NCI-H748 (cell line): ENCODE results near the gene SBK3.
"Not testable (repeated sequence)": the region's sequence is repeated elsewhere in the genome, so short reads cannot be mapped to it uniquely, and the experiment has no call there.

Source experiments
- DNase-seq: peaks from one replicate; lab custom pipeline; 2025; ENCODE audit not compliant: unreplicated experiment; lab: John Stamatoyannopoulos, UW

SBK3 gene

DNA sequence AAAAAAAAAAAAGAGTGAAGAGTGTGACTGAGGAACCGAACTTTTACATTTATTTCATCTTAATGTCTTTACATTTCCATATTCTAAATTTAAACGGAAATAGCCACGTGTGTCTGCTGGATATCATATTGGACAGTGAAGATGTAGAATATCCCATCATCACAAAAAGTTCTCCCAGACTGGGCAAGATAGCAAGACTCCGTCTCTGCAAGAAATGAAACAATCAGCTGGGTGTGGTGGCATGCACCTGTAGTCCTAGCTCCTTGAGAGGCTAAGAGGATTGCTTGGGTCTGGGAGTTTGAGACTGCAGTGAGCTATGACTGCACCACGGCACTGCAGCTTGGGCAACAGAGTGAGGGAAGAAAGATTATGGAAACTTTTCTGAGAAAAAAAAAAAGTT is 31.4 kb upstream of the SBK3 start:
- no peak for DNase-seq

DNA sequence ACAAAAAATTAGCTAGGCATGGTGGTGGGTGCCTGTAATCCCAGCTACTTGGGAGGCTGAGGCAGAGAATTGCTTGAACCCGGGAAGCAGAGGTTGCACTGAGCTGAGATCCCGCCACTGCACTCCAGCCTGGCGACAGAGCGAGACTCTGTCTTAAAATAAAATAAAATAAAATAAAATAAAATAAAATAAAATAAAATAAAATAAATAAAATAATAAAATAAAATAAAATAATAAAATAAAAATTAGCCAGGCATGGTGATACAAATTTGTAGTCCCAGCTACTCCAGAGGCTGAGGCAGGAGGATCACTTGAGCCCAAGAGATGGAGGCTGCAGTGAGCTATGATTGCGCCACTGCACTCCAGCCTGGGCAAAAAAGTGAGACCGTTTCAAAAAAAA is 28.6 kb upstream of the SBK3 start:
- DNase-seq, result not testable (repeated sequence)

DNA sequence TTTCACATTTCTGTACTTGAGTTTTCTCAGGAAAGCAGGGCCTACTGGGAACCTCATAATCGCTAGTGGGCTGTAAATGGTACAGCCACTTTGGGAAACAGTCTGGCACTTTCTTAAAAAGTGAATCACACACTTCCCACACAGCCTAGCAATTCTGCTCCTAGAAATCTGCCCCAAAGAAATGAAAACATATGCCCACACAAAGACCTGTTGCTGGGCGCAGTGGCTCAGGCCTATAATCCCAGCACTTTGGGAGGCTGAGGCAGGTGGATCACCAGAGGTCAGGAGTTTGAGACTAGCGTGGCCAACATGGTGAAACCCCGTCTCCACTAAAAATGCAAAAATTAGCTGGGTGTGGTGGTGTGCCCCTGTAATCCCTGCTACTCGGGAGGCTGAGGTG is 24.1 kb upstream of the SBK3 start:
- not testable (repeated sequence) for DNase-seq

DNA sequence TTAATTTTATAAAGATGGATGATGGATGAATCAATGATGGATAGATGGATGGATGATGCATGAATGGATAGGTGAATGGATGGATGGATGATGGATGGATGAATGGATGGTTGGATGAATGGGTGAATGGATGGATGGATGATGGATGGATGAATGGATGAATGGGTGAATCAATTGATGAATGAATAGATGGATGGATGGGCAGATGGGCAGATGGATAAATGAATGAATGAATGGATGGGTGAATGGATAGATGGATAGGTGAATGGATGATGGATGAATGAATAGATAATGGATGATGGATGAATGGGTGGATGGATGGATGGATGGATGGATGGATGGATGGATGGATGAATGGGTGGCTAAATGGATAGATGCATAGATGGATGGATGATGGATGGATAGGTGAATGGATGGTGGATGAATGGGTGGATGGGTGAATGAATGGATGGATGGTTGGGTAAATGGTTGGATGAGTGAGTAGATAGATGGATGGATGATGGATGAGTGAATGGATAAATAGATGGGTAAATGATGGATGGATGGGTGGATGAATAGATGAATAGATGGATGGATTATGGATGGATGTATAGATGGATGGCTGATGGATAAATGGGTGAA is 22.5 kb upstream of the SBK3 start:
- no peak for DNase-seq

DNA sequence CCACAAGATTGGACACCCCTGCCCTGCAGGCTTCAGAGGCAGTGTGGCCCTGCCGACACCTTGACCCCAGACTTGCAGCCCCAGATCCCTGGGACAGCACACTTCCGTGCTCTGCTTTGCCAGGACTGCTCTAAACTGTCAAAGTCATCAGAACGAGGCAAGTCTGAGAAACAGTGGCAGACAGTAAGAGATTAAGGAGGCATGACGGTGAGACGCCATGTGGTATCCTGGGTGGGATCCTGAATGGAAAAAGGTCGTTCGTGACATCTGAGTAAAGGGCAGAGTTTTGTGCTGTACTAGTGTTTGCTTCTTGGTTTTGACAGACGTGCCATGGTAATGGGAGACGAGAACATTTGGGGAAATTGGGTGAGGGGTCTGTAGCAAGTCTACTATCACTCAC is 21.5 kb upstream of the SBK3 start:
- no peak for DNase-seq

DNA sequence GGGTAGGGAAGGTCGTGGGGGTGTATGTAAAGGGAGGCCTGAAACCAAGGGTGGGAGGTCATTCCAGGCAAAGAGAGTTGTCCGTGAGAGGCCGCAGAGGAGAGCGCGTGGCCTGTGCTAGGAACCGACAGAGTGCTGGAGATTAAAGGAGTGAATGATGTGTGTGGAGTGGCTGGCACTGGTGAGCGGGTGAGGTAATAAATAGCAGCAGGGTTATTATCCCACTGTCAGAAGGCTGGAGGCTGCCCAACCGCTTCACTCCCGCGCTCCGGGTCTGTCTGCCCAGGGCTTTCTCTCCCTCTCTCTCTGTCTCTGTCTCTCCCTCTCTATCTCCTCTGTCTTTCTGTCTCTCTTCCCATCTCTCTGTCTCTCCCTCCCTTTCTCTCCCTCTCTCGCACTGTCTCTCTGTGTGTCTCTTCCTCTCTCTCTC is 17.9 kb upstream of the SBK3 start:
- DNase-seq, result peak; percentile 25

DNA sequence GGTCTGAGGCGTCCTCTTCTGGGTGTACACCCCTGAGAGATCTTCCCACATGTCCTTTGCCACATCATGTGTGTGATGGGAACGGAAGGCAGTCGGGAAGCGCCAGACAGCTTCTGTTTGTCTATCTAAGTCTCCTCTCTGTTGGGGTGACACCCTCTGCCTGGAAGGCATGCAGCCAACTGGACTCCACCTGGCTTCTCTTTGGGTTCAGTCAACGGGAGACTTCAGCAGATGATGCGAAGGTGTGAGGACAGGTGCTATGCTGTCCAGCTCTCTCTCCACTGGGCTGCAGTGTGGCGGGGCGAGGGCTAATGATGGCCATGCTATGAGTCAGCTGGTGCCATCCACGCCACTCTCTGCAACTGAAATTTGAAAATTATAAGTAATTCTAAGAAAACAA is 14.3 kb upstream of the SBK3 start:
- no peak for DNase-seq

DNA sequence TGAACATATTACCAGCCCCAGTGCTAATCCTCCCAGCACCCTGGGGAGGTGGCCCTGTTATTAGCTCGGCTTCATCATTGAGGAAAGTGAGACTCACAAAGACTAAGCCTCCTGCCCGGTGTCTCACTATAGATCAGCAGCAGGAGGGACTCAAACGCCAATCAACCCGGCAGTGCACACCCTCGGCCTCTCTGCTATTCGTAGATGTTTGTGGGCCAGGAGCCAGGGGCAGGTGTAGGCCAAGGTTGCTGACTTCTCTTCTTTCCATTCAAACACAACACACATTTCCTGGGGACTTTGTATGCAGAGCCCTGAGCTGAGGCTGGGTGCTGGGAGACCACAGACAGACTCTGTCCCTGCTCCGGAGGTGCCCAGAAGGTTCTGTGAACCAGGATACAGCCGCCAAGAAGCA is 9.4 kb upstream of the SBK3 start:
- no peak for DNase-seq

DNA sequence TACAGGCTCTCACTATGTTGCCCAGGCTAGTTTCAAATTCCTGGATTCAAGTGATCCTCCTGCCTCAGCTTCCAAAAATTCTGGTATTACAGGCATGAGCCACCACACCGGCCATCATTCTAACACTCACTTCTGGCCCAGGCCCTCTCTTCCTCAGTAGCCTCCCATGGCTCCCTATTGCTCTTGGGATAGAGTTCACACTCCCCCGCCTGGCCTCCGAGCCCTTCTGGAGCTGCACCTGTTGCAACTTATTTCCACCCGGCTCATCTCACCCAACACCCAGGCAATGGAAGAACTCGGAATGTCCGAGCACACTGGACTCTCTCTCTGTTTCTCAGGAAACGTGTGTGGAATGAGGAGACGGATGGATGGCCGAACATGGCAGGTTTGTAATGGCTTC is 9.0 kb upstream of the SBK3 start:
- DNase-seq, result no peak

DNA sequence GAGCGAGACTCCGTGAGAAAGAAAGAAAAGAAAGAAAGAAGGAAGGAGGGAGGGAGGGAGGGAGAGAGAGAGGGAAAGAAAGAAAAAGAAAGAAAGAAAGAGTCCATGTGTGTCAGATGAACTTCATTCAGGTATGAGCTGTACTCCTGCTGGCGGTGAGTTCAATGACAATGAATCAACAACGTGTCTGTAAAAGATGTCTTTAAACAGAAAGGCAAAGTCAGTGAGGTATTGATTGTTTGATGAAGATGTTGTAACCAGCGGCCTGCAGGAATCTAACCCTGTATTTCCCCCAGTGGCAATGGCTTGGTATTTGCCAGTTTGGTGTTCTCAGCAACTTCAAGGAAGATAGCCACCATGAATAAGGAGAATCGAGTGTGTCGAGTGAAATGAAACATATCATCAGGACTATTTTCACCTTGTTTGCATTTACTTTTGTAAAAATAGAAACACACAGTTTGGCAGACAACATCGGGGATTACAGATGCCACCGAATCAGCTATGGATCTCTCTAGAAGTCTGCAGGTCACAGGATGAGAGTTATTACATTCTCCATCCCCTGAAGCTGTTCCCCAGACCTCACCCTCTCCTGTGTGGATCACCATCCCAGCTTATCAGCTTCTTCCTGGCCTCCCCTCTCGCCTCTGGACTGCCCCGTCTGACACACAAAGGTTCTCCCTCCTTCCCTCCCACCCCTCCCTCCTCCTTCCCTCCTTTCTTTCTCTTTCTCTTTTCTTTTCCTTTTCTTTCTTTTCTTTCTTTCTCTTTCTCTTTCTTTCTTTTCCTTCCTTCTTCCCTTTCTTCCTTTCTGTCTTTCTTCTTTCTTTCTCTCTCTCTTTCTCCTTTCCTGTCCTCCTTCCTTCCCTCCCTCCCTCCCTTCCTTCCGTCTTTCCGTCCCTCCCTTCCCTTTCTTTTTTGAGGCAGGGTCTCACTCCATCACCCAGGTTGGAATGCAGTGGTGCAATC is 8.2 kb upstream of the SBK3 start:
- DNase-seq, result no peak

DNA sequence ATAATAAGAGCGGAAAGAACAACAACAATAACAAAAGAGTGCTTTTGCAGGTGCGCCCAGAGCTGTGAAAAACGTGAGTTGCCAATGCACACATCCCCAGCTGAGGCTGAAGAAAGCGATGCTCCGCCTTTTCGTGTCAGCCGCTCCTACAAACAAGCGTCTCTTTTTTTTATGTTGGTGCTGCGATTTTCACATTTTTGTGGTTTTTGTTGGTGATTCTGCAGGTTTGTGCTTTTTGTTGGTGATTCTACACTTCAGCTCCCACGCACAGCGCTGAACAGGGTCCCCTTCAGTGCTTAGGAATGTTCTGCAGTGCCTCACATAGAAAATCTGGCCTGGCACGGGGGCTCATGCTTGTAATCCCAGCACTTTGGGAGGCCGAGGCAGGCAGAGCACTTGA is 7.3 kb upstream of the SBK3 start:
- no peak for DNase-seq

DNA sequence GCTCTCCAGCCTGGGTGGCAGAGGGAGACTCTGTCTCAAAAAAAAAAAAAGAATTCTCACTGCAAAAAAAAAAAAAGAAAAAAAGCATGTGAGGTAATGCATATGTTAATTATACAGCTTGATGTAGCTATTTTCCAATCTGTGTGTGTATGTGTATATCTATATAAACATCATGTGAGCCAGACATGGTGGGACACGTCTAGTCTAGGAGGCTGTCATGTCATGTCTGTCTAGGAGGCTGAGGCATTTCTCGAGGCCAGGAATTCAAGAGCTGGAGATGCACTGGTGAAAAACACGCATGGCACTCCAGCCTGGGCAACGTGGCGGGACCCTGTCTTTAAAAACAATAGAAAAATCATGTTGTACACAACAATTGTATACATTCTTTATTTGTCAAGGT is 6.9 kb upstream of the SBK3 start:
- no peak for DNase-seq

DNA sequence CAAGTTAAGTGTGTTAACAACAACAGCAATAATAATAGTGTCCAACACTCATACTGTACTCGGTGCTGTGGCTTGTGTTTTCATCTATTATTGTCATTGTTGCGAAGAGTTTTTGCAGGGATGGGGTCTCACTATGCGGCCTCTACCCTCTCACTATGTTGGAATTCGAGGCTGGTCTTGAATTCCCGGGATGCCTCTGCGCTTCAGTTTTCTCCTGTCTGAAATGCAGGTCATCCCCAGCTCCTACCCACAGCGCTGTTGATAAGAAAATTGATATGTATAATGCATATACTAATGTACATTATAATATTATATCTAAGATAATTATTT is 4.9 kb upstream of the SBK3 start:
- no peak for DNase-seq

DNA sequence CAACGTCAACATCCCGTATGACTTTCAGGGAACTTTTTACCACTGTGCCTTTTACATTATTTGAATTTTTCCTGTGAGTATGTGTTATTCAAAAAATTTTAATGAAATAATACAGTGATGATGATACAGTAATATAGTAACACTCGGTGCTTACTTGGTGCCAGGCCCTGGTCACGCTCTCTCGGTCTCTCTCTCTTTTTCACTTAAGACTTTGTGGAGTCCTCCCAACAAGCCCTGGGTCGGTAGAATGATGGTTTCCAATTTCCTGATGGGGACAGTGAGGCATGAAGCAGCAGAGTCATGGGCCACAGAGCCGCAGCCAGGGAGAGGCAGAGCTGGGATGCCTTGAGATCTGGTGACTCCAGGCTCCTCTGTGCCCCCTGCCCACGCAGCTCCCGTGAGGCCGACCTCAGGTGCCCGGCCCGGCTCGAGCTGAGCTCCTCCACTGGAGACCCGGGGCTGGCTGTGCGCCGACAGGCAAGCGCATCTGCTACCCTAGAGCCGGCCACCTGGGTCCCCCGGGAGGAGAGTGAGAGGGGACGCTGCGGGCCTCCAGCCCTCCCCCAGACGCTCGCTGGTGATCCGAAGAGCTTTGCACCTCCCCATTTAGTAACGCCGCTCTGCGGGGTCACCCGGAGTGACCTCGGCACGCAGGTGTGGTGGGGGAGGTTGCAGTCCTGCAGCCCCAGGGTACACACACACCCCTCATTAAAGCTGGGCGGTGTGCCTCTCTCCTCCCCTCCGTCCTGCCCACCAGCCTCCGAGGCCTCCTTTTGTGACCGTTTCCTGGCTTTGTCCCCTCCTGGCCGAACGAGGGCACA is 4.4 kb upstream of the SBK3 start:
- peak; percentile 31 for DNase-seq

DNA sequence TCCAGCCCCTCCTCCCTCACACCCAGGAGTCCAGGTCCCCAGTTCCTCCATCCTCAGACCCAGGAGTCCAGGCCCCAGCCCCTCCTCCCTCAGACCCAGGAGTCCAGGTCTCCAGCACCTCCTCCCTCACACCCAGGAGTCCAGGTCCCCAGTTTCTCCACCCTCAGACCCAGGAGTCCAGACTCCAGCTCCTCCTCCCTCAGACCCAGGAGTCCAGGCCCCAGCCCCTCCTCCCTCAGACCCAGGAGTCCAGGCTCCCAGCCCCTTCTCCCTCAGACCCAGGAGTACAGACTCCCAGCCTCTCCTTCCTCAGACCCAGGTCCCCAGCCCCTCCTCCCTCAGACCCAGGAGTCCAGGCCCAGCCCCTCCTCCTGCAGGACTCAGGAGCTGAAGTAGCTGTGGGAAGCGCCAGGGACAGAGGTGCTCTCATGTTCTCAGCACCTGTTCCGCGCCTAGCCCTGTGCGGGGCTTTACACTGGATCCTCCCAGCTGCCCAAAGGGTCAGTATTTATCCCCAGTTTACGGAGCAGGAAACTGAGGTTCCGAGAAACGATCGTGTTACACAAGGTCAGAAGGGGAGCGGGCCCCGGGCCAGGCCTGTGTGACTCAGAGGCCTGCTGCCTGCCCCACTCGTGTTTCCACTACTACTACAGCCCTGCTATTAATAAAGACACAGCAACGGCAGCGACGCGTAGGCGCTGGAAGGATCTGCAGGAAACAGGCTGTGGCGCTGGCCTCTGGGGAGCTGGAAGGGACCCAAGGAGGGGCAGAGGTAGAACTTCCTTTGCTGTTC is 1.7 kb upstream of the SBK3 start:
- DNase-seq, result no peak

DNA sequence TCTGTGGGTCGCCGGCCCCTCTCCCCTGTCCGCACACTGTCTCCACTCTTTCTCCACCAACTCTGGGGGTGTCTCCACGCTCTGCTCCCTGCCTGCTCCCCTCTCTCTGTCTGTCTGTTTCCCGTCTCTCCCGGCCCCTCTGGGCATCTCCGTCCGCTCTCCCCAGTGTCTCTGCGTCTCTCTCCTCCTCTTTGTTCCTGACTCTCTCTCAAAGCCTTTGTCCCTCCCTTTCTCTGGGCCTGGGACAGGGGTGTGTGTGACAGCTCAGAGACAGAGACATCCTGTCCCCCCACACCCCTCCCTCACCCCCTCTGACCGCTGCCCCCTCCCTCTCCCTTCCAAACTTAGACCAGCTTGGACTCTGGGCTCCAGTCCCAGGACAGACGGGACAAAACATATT is 668 bp upstream of the SBK3 start:
- no peak for DNase-seq

DNA sequence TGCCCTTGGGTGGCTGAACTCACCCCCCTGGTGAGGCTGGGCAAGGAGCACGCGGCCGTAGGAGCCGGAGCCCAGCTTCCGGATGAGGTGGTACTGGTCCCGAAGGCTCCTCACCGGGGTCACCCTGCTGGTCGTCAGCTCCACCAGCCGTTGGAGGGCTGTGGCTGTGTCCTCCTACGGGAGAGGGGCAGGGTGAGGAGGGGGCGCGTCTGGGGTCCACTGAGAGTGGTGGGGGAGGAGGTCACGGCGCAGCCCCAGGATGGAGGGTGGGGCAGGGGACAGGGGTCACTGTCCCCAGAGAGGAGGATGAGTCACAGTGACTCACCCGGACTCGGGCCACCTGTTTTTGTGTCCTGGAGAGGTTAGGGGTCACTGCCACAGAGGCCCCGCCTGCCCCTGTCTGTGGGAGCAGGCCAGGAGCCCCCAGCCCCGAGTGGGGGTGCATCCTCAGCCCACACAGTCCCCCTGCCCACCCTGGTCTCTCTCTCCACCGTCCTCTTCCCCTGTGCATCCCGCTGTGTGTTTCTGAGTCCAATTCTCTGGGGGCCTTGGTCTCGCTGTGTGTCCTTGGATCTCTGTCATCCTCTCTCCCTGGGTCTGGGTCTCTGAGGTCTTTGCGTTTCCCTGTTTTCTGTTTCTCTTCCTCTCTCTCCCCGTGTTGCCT is 435 bp downstream of the SBK3 start:
- no peak for DNase-seq

DNA sequence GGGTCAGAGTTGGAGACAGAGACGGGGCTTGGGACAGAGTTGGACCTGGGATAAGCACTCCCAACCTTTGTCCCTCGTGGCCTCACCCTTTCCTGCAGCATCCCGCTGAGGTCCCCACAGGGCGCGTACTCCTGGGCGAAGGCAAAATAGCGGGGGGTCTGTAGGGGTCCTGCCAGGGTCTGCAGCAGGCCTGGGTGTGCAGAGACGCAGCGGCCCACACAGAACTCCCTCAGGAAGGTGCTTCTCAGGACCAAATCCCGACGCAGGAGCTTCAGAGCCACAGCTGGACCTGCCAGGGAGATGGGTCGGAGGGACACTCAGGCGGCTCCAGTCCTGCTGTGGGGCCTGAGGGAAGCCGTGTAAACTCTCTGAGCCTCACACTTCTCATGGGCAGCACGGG is 1.3 kb downstream of the SBK3 start:
- DNase-seq, result no peak

DNA sequence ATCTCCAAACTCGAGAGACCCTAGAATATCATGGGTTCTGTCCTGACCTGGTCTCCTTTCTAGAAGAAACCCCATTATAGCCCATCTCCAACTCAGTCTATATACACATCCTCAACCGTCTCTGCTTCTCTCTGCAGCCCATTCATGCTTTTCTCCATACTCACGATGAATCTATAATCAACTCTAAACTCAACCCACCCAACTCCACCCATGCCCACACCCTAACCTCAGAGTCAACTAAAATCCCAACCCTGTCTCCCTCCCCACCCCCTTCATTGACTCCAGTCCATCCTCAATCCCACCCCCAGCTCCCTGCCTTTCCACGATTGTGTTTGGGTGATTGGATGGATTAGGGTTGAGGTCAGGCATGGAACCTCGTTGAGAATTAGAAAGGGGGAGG is 1.8 kb downstream of the SBK3 start:
- DNase-seq, result no peak

DNA sequence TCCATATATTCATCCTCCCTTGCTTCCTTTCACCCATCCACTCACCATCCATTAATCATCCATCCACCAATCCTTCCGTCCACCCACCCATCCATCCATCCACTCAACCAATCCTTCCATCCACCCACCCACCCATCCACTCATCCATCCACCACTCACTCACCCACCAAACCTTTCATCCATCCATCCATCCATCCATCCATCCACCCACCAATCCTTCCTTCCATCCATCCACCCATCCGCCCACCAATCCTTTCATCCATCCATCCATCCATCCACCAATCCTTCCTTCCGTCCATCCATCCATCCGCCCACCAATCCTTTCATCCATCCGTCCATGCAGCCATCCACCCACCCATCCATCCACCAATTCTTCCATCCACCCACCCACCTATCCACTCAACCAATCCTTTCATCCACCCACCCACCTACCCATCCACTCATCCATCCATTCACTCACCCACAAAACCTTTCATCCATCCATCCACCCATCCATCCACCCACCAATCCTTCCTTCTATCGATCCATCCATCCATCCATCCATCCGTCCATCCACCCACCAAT is 3.0 kb downstream of the SBK3 start:
- no peak for DNase-seq
